ENCODE results near the gene INHBE.

The INHBE gene

DNA sequence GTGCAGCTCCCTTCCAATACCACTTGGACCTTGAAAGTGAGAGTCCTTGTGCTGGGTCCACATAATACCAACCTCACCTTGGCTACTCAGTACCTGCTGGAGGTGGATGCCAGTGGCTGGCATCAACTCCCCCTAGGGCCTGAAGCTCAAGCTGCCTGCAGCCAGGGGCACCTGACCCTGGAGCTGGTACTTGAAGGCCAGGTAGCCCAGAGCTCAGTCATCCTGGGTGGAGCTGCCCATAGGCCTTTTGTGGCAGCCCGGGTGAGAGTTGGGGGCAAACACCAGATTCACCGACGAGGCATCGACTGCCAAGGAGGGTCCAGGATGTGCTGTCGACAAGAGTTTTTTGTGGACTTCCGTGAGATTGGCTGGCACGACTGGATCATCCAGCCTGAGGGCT, 5.7 kb upstream of the INHBE start:
- no peak for DNase-seq
- no peak for ATAC-seq (replicated peaks)
- Mint-ChIP-seq H3K27ac (no peak overlapping the region), H3K9me3 (no peaks in the 10 kb centered on the region), H3K27me3 (peaks cover 6 to 17% of the 10 kb centered on the region in 2 donors), H3K4me3 (no peak overlapping the region), H3K36me3 (ENCODE audit: insufficient read depth) (no peaks in the 10 kb centered on the region), H3K4me1 (ENCODE audit: low read depth in 2 of 2) (no peaks in the 10 kb centered on the region)

- no peak for DNase-seq
- H3K4me1 Mint-ChIP-seq (ENCODE audit: low read depth in 2 of 2): no peaks in the 10 kb centered on the region
- H3K36me3 Mint-ChIP-seq (ENCODE audit: insufficient read depth): no peaks in the 10 kb centered on the region
- peaks cover 6 to 17% of the 10 kb centered on the region in 2 donors for H3K27me3 Mint-ChIP-seq
- H3K27ac Mint-ChIP-seq: no peak overlapping the region
- H3K9me3 Mint-ChIP-seq: no peaks in the 10 kb centered on the region
- no peak for ATAC-seq (replicated peaks)
- no peak overlapping the region for H3K4me3 Mint-ChIP-seq
Observed at GRCh38 chr12:57450057-57450456, 5.0 kb upstream of the INHBE start.

- H3K9me3 Mint-ChIP-seq: no peaks in the 10 kb centered on the region
- DNase-seq (no peak), ATAC-seq (replicated peaks) (no peak)
- H3K27me3 Mint-ChIP-seq: peaks cover 6 to 17% of the 10 kb centered on the region in 2 donors
- H3K4me1 Mint-ChIP-seq (ENCODE audit: low read depth in 2 of 2): peaks cover 3 to 4% of the 10 kb centered on the region in 2 donors
- H3K36me3 Mint-ChIP-seq (ENCODE audit: insufficient read depth): no peaks in the 10 kb centered on the region
- H3K27ac Mint-ChIP-seq: no peak overlapping the region
- H3K4me3 Mint-ChIP-seq: no peak overlapping the region
Observed at GRCh38 chr12:57451233-57451778, 3.8 kb upstream of the INHBE start.

DNA sequence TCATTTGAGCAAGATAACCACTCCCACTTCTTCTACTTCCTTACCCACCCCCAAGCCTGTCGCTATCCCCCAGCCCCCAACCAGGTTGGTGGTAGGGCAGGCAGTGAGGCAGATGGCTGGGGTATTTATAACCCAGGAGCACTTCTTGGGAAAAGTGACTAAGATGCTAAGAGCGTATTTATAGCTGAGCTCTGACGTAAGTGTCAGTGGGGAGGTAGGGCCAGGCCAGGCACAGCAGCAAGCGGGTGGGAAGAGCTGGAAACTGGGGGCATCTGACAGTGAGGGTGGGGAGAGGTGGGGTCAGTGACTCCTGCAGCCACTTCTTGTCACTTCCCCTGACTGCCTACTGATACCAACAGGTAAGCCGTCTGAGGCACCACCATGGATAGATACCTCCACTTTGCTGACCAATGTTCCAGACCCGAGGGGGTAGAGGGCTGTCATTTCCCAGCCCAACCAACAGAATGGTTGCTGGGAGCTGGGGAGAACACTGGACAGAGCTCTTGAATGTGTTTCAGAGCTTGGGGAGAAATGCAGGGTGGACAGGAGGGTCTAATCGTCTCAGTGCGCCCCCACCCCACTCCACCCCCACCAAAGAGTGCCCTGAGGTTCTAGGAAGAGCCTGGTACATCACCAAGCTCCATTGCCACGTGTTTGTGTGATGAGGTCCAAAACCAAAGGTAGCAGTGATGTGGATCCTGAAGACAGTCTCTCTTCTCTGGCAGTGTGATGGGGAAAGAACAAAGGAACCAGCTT, 2.7 kb upstream of the INHBE start:
- Mint-ChIP-seq H3K9me3 (no peaks in the 10 kb centered on the region), H3K27me3 (peaks cover 6 to 17% of the 10 kb centered on the region in 2 donors), H3K27ac (no peak overlapping the region), H3K4me1 (ENCODE audit: low read depth in 2 of 2) (peaks cover 3 to 4% of the 10 kb centered on the region in 2 donors), H3K4me3 (no peak overlapping the region), H3K36me3 (ENCODE audit: insufficient read depth) (no peaks in the 10 kb centered on the region)
- DNase-seq (no peak), ATAC-seq (replicated peaks) (no peak)

- peaks cover 3 to 4% of the 10 kb centered on the region in 2 donors for H3K4me1 Mint-ChIP-seq (ENCODE audit: low read depth in 2 of 2)
- no peak overlapping the region for H3K27ac Mint-ChIP-seq
- ATAC-seq (replicated peaks) (peak; percentile 66), DNase-seq (peak in 1 of 3 experiments; percentile 37)
- H3K4me3 Mint-ChIP-seq: no peak overlapping the region
- H3K36me3 Mint-ChIP-seq (ENCODE audit: insufficient read depth): no peaks in the 10 kb centered on the region
- H3K27me3 Mint-ChIP-seq: peaks cover 6 to 17% of the 10 kb centered on the region in 2 donors
- H3K9me3 Mint-ChIP-seq: no peaks in the 10 kb centered on the region
Observed at GRCh38 chr12:57452937-57453509, 2.1 kb upstream of the INHBE start.

DNA sequence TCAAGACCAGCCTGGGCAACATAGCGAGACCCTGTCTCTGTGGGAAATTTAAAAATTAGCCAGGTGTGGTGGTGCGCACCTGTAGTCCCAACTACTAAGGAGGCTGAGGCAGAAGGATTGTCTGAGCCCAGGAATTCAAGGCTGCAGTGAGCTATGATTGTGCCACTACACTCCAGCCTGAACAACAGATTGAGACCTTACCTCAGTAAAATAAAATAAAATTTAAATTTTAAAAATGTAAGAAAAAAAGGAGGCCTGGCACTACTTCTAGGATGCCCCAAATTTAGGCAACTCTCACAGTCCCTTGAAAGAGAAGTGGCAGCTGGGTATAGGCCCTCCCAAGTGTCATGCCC, 918 bp upstream of the INHBE start:
- peaks cover 9 to 10% of the 10 kb centered on the region in 2 donors for H3K4me1 Mint-ChIP-seq (ENCODE audit: low read depth in 2 of 2)
- H3K27ac Mint-ChIP-seq: no peak overlapping the region
- no peak for ATAC-seq (replicated peaks)
- no peak overlapping the region for H3K4me3 Mint-ChIP-seq
- H3K36me3 Mint-ChIP-seq (ENCODE audit: insufficient read depth): peaks cover 4% of the 10 kb centered on the region
- no peak for DNase-seq
- H3K27me3 Mint-ChIP-seq: peaks cover 6 to 17% of the 10 kb centered on the region in 2 donors
- H3K9me3 Mint-ChIP-seq: no peaks in the 10 kb centered on the region

DNA sequence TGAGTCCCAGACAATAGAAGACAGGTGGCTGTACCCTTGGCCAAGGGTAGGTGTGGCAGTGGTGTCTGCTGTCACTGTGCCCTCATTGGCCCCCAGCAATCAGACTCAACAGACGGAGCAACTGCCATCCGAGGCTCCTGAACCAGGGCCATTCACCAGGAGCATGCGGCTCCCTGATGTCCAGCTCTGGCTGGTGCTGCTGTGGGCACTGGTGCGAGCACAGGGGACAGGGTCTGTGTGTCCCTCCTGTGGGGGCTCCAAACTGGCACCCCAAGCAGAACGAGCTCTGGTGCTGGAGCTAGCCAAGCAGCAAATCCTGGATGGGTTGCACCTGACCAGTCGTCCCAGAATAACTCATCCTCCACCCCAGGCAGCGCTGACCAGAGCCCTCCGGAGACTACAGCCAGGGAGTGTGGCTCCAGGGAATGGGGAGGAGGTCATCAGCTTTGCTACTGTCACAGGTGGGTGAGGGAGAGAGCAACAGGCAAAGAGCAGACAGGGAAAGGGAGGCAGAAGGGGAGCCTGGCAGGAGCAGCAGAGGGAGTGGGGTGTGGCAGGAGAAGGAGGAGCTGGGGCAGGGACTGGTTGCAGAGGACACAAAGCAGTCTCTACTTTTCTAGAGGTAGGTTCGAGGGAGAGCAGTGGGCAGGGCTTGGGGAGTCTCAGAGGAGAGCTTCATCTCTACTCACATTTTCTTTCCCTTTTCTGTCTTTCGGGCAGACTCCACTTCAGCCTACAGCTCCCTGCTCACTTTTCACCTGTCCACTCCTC, 452 bp downstream of the INHBE start:
- no peak for DNase-seq
- Mint-ChIP-seq H3K4me1 (ENCODE audit: low read depth in 2 of 2) (peaks cover 19 to 21% of the 10 kb centered on the region in 2 donors), H3K36me3 (ENCODE audit: insufficient read depth) (peaks cover 10% of the 10 kb centered on the region), H3K27me3 (peaks cover 12 to 25% of the 10 kb centered on the region in 2 donors), H3K4me3 (peak overlapping the region; percentile 2 to 58), H3K27ac (peak overlapping the region; percentile 4 to 33), H3K9me3 (no peaks in the 10 kb centered on the region)
- no peak for ATAC-seq (replicated peaks)

DNA sequence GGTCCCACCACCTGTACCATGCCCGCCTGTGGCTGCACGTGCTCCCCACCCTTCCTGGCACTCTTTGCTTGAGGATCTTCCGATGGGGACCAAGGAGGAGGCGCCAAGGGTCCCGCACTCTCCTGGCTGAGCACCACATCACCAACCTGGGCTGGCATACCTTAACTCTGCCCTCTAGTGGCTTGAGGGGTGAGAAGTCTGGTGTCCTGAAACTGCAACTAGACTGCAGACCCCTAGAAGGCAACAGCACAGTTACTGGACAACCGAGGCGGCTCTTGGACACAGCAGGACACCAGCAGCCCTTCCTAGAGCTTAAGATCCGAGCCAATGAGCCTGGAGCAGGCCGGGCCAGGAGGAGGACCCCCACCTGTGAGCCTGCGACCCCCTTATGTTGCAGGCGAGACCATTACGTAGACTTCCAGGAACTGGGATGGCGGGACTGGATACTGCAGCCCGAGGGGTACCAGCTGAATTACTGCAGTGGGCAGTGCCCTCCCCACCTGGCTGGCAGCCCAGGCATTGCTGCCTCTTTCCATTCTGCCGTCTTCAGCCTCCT, 1.1 kb downstream of the INHBE start:
- Mint-ChIP-seq H3K27ac (peak overlapping the region; percentile 4 to 33), H3K27me3 (peaks cover 6 to 32% of the 10 kb centered on the region in 2 donors), H3K9me3 (no peaks in the 10 kb centered on the region), H3K4me1 (ENCODE audit: low read depth in 2 of 2) (peaks cover 23 to 26% of the 10 kb centered on the region in 2 donors), H3K4me3 (peak overlapping the region; percentile 2 to 15), H3K36me3 (ENCODE audit: insufficient read depth) (peaks cover 10% of the 10 kb centered on the region)
- peak in 1 of 3 experiments; percentile 40 for DNase-seq
- peak; percentile 16 for ATAC-seq (replicated peaks)

- peak overlapping the region in 1 of 2 donors; percentile 46 for H3K27ac Mint-ChIP-seq
- ATAC-seq (replicated peaks) (no peak), DNase-seq (no peak)
- H3K4me3 Mint-ChIP-seq: no peak overlapping the region
- H3K4me1 Mint-ChIP-seq (ENCODE audit: low read depth in 2 of 2): peaks cover 28 to 31% of the 10 kb centered on the region in 2 donors
- H3K9me3 Mint-ChIP-seq: no peaks in the 10 kb centered on the region
- peaks cover 6 to 36% of the 10 kb centered on the region in 2 donors for H3K27me3 Mint-ChIP-seq
- peaks cover 10% of the 10 kb centered on the region for H3K36me3 Mint-ChIP-seq (ENCODE audit: insufficient read depth)
Observed at GRCh38 chr12:57456737-57457490, 1.8 kb downstream of the INHBE start.

- Mint-ChIP-seq H3K27me3 (peaks cover 6 to 35% of the 10 kb centered on the region in 2 donors), H3K4me1 (ENCODE audit: low read depth in 2 of 2) (peaks cover 37 to 41% of the 10 kb centered on the region in 2 donors)
Observed at GRCh38 chr12:57458665-57459054, 3.6 kb downstream of the INHBE start.

DNA sequence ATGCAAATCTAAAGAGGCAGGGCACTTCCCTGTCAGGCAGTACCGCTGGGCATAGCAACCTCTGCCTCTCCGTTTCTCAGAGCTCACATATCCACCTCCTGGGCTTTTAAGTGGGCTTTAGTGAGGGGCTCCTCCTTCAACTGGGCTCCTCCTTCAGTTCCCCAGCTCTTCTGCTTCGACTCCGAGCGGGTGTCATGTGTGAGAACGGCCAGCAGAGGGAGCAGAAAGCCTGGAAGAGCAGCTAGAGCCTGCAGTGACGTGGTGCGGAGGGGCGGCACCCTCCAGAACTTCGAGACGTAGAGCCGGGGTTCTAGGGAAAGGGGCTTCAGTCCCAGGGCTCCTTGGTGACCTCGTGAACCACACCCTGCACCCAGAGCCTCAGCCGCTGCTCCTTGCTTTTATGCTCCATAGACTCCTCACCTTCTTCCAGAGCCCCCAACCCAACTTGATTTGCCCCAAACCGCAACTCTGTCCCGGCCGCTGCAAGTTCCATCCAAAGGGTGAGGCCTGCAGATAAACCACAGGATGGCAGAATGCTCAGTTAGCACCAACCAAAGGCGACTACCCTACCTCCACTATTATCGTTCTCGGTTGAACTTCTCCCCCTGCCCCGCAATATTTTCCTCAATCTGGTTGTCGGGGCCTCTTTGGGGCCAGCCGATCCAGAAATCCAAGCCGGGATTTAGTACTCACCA, 4.1 kb downstream of the INHBE start:
- Mint-ChIP-seq H3K9me3 (no peaks in the 10 kb centered on the region), H3K4me1 (ENCODE audit: low read depth in 2 of 2) (peaks cover 37 to 41% of the 10 kb centered on the region in 2 donors), H3K27me3 (peaks cover 6 to 35% of the 10 kb centered on the region in 2 donors), H3K4me3 (peak overlapping the region; percentile 88 to 96), H3K36me3 (ENCODE audit: insufficient read depth) (peaks cover 14% of the 10 kb centered on the region), H3K27ac (peak overlapping the region; percentile 84 to 93)
- DNase-seq (peak; percentile 93 to 95 (median 94)), ATAC-seq (replicated peaks) (peak; percentile 80)

More at GRCh38 chr12:57458665-57459054, 3.6 kb downstream of the INHBE start:
- Mint-ChIP-seq H3K27ac (peak overlapping the region; percentile 84 to 93), H3K9me3 (no peaks in the 10 kb centered on the region), H3K4me3 (peak overlapping the region; percentile 88 to 96), H3K36me3 (ENCODE audit: insufficient read depth) (peaks cover 14% of the 10 kb centered on the region)
- ATAC-seq (replicated peaks) (no peak), DNase-seq (no peak)

All from effector memory CD8-positive, alpha-beta T cell (primary cell).